Ectodermal cell (in vitro differentiated cells): Measurements from ENCODE around the gene LGI1.
"Not testable (repeated sequence)": the region's sequence is repeated elsewhere in the genome, so short reads cannot be mapped to it uniquely, and the experiment has no call there.

ENCODE experiments used
- H3K27ac ChIP-seq: 2 replicates; pipeline ENCODE4 v1.7.0; 2013; ENCODE audit warnings: mild to moderate bottlenecking, low read depth, low read length; ENCODE audit not compliant: insufficient read depth, poor library complexity, severe bottlenecking
- H3K27me3 ChIP-seq: 2 replicates; pipeline ENCODE4 v1.7.0; 2013; ENCODE audit warnings: mild to moderate bottlenecking, low read length; ENCODE audit not compliant: insufficient read depth, control insufficient read depth, poor library complexity, severe bottlenecking
- H3K36me3 ChIP-seq: one replicate; pipeline ENCODE4 v1.7.0; 2013; ENCODE audit warnings: low read length; ENCODE audit not compliant: control insufficient read depth, insufficient read depth
- H3K4me1 ChIP-seq: one replicate; pipeline ENCODE4 v1.7.0; 2013; ENCODE audit warnings: low read length; ENCODE audit not compliant: control insufficient read depth, insufficient read depth
- H3K4me3 ChIP-seq: 2 replicates; pipeline ENCODE4 v1.7.0; 2013; ENCODE audit warnings: low read depth, low read length, control low read depth; ENCODE audit not compliant: insufficient read depth
- H3K9me3 ChIP-seq: 2 replicates; pipeline ENCODE4 v1.7.0; 2013; ENCODE audit warnings: mild to moderate bottlenecking, low read length, moderate library complexity; ENCODE audit not compliant: control insufficient read depth
- WGBS, 2 experiments: methylation state at CpG; one replicate each; pipeline ENCODE4 v1.1.7; 2013; ENCODE audit warnings: missing lambda C conversion rate in 2 of 2; 5-methylcytosine and 5-hydroxymethylcytosine counted together

The LGI1 gene

DNA sequence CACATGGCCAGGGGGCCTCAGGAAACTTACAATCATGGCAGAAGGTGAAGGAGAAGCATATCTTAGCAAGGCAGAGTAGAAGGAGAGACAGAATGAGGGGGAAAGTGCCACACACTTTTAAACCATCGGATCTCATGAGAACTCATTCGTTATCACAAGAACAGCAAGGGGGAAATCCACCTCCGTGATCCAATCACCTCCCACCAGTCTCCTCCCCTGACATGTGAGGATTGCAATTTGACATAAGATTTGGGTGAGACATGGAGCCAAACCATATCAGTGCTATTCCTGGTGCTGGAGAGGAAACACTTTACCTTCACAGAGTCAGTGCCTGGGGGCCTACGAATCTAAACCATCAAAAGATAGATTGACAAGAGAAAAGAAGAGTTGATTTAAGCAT lies 61.8 kb downstream of the LGI1 start:
- Histone ChIP-seq H3K27me3 (no peaks in the 10 kb centered on the region), H3K27ac (no peak overlapping the region), H3K4me1 (peaks cover 9% of the 10 kb centered on the region), H3K4me3 (no peak overlapping the region), H3K9me3 (no peaks in the 10 kb centered on the region), H3K36me3 (no peaks in the 10 kb centered on the region)
- 90 to 92% methylated on average over 4 of the region's 4 CpGs for WGBS, 2 experiments

DNA sequence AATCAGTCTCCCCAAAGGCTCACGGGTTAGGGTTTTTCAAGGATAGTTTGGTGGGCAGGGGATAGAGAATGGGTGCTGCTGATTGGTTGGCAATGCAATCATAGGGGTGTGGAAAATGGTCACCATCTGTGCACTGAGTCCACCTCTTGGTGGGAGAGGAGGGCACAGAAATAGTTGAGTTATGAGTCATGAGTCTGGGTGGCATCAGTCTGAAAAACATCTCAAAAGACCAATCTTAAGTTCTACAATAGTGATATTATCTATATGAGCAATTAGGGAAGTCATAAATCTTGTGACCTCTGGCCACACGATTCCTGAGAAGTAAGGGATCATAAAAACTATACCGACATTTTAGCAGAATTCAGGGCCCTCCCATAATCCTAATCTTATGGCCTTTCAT lies 62.7 kb downstream of the LGI1 start:
- Histone ChIP-seq H3K27ac (no peak overlapping the region), H3K4me3 (no peak overlapping the region), H3K4me1 (peaks cover 6% of the 10 kb centered on the region), H3K9me3 (no peaks in the 10 kb centered on the region), H3K27me3 (no peaks in the 10 kb centered on the region), H3K36me3 (no peaks in the 10 kb centered on the region)
- 91 to 94% methylated on average over 3 of the region's 3 CpGs for WGBS, 2 experiments

DNA sequence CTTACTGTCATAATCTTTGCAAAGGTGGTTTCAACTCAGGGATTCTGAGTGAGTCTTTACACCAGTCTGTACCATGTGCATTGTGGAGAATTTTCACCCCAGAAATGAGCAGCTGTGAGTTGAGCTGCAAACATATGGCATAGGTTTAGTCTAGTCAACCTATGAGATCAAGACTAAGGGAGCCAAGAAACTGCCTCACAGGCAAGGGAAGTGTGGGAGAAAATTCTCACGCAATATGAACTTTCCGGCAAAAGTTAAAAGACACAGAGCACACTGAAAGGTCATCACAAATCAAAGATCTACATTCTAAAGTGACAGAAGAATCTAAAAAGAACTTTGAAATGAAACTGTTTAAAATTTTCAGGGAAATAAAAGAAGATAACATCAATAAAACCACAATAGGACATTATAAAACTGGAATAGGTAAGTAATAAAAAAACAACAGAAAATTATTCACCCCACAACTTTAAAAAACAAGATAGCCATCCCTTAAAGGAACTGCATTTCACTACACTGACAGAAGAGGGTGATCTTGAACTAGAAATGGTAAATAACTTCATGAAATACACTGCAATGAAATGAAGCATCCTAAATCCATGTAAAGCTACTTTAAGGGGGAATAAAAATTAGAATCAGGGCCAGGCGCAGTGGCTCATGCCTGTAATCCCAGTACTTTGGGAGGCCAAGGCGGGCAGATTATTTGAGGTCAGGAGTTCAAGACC lies 63.5 kb downstream of the LGI1 start:
- no peaks in the 10 kb centered on the region for H3K9me3 ChIP-seq
- peaks cover 3% of the 10 kb centered on the region for H3K4me1 ChIP-seq
- no peak overlapping the region for H3K4me3 ChIP-seq
- WGBS, 2 experiments: 89 to 91% methylated on average over 4 of the region's 4 CpGs
- H3K27ac ChIP-seq: no peak overlapping the region
- no peaks in the 10 kb centered on the region for H3K27me3 ChIP-seq
- H3K36me3 ChIP-seq: no peaks in the 10 kb centered on the region

DNA sequence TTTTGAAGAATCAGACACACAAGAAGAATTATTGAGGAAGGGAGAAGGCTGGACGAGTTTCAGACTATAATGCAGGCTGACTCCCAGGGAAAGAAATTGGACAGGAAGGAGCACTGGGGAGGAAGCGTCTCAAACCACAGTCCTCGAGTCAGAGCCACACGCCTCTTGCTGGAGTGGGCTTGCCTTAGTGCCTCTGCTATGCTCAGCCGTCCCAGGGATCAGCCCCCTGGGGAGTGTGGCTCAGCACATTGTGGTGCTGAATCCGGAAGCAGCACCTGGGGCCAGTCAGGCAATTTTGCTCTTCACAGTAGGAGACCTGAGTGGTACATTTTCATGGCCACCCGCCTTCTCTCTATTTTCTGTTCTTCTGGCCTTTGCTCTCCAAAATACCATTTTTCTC lies 68.6 kb downstream of the LGI1 start:
- Histone ChIP-seq H3K36me3 (no peaks in the 10 kb centered on the region), H3K27me3 (no peaks in the 10 kb centered on the region), H3K4me3 (no peak overlapping the region), H3K9me3 (no peaks in the 10 kb centered on the region), H3K4me1 (peaks cover 5% of the 10 kb centered on the region), H3K27ac (no peak overlapping the region)
- WGBS, 2 experiments: 45% methylated on average over 7 of the region's 7 CpGs

DNA sequence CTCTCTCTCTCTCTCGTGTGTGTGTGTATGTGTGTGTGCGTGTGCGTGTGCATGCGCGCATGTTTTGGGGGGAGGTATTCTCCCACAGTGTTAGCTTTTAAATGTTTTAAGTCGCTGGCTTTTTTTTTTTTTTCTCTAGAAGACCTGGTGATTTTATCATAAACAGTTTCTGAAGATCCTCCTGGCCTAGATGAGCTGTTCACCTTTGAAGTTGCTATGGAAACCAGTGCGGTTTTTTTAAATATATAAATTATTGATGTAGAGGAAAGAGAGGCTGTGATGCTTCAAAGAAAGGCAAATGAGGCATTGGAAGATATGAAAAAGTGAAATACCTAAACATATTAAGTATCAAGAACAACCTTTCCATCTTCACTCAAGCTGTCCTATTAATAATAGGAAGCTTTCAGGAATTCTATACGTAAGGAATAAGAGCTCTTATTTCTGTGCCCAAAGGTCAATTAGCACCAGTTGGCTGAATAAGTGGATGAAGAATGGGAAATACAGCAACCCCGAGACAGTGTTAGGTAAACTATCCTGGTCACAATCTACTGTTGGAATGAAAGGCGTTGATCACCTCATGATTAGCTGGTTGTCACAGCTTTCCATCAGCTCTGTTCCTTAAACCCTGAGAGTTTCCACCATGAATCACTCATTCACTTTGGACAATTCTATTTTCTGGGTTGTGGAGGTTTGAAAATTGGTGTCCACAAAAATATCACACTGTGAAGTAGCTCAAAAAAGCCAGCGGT lies 69.5 kb downstream of the LGI1 start:
- H3K9me3 ChIP-seq: no peaks in the 10 kb centered on the region
- no peak overlapping the region for H3K27ac ChIP-seq
- no peaks in the 10 kb centered on the region for H3K36me3 ChIP-seq
- H3K4me3 ChIP-seq: no peak overlapping the region
- WGBS, 2 experiments: 88 to 94% methylated on average over 10 of the region's 11 CpGs
- H3K4me1 ChIP-seq: peaks cover 5% of the 10 kb centered on the region
- no peaks in the 10 kb centered on the region for H3K27me3 ChIP-seq

DNA sequence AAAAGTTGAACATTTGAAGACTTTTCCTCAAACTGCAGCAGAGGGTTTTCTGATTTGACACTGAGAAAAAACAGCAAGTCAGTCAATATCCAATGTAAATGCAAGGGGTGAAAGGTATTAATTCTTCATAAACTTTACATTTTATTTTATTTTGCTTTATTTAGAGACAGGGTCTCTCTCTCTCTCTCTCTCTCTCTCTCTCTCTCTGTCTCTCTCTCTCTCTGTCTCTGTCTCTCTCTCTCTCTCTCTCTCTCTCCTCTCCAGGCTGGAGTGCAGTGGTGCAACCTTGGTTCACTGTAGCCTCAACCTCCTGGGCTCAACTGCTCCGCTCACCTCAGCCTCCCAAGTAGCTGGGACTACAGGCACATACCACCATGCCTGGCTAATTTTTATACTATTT lies 73.3 kb downstream of the LGI1 start:
- not testable (repeated sequence) for H3K36me3 ChIP-seq, H3K27me3 ChIP-seq, H3K27ac ChIP-seq, H3K4me1 ChIP-seq, H3K9me3 ChIP-seq, H3K4me3 ChIP-seq
- WGBS, 2 experiments: 90 to 91% methylated on average over 1 of the region's 1 CpG

DNA sequence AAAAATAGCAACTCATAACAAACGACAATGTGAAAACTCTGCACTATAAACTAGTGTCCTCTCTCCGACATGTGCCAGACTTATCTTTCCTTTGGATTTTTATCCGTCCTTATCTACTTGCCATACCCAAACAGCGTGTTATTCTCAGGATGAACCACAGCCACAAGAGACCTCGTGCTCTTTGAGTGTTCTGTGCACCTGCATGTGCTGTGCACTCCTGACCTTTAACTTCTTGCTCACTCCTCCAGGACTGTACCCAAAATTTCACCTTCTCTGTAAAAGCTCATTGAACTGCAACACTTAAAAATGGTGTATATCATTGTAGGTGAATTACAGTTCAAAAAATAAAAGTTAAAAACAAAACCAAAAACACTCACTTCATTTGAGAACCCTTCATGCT lies 78.0 kb downstream of the LGI1 start:
- 67 to 72% methylated on average over 5 of the region's 5 CpGs for WGBS, 2 experiments
- Histone ChIP-seq H3K27me3 (peaks cover 50% of the 10 kb centered on the region), H3K9me3 (no peaks in the 10 kb centered on the region), H3K4me3 (no peak overlapping the region), H3K4me1 (no peaks in the 10 kb centered on the region), H3K27ac (no peak overlapping the region), H3K36me3 (no peaks in the 10 kb centered on the region)

DNA sequence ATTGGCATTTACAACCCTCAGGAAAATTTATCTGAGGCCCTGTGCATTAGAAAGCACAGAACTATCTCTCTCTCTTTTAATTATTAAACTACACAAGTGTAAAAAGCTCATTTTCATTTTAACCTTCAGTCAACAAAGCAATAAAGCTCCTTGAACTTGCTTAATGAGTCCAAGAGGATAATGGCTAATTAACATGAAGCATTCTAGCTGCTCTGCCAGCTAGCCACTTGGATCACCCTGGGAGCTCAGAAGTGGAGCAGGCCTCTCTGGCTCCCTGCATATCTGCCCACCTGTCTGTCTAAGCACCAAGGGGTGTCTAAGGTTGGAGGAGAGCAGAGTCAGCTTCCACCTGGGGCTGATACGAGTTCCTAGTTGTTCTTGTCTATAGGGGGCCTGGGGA lies 80.1 kb downstream of the LGI1 start:
- Histone ChIP-seq H3K4me1 (peaks cover 12% of the 10 kb centered on the region), H3K36me3 (no peaks in the 10 kb centered on the region), H3K27me3 (peaks cover 59% of the 10 kb centered on the region), H3K9me3 (no peaks in the 10 kb centered on the region), H3K4me3 (no peak overlapping the region), H3K27ac (no peak overlapping the region)
- WGBS, 2 experiments: 65 to 70% methylated on average over 1 of the region's 1 CpG

DNA sequence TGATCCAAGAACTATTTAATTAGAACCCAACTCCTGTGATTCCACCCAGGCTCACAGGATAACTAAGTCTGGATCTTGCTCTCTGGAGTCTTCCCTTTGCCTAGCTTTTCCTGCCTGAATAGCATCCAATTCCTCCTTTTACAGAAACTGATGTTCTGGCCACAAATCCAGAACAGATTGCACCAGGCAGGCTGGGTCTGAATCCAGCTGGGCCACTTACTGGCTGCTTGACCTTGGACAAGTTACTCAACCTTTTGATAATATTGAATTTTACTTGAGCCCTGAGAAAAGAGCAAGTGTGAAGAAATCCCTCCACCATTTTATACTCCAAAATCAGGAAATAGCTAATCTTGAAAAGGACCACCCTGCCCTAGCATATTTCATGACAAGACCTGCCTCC lies 80.5 kb downstream of the LGI1 start:
- no peaks in the 10 kb centered on the region for H3K36me3 ChIP-seq
- H3K27me3 ChIP-seq: peaks cover 59% of the 10 kb centered on the region
- H3K27ac ChIP-seq: no peak overlapping the region
- H3K9me3 ChIP-seq: no peaks in the 10 kb centered on the region
- H3K4me3 ChIP-seq: no peak overlapping the region
- H3K4me1 ChIP-seq: peaks cover 13% of the 10 kb centered on the region

DNA sequence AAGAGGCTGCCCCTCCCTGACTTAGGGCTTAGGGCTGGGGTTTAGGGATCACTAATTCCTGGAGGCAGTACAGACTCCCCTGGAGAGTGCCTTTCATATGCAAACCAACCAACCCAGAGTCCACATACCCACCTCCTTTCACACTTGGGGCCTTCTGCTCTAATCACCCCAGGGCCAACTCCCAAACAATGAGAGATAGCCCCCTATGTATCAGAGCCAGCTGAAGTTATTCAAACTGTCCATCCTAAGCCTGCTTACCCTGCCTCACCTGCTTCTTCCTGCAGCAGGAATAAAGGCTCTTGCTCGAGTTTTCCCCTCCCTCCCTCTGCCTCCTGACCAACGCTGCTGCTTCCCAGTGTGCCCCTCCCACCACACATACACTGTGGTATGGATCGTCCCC lies 84.2 kb downstream of the LGI1 start:
- peaks cover 56% of the 10 kb centered on the region for H3K27me3 ChIP-seq
- WGBS, 2 experiments: 1 to 2% methylated on average over 3 of the region's 3 CpGs
- H3K4me1 ChIP-seq: peaks cover 13% of the 10 kb centered on the region
- no peaks in the 10 kb centered on the region for H3K9me3 ChIP-seq
- no peak overlapping the region for H3K4me3 ChIP-seq
- peak overlapping the region; percentile 50 for H3K27ac ChIP-seq
- no peaks in the 10 kb centered on the region for H3K36me3 ChIP-seq
